GM13976 (cell line): Measurements from ENCODE around the gene ABL2.

ENCODE experiments used
- DNase-seq: peaks from one replicate; pipeline ENCODE4 v3.0.0; 2012; ENCODE audit warnings: low spot score
- CTCF ChIP-seq: IDR thresholded peaks from 2 replicates; pipeline ENCODE4 v1.5.1; 2012; ENCODE audit warnings: borderline replicate concordance, mild to moderate bottlenecking; ENCODE audit not compliant: insufficient read depth; ENCODE audit errors: extremely low read depth, missing control alignments, control extremely low read depth
- in situ Hi-C: fragments of 300-500 bp; cut with MboI; formaldehyde crosslinking; loops from one replicate; pipeline ENCODE4 v1.12.0; 2022; ENCODE audit warnings: low sequenced_read_pairs, mixed read lengths, inconsistent platforms; ENCODE audit not compliant: unreplicated experiment

ABL2 gene

GRCh38 chr1:179164494-179164893 lies 65.0 kb downstream of the ABL2 start:
- no peak for TF ChIP-seq CTCF
- DNase-seq = no peak
- in situ Hi-C loops = no loop called here

- in situ Hi-C loops = no loop called here
- no peak for TF ChIP-seq CTCF
- no peak for DNase-seq
Observed at GRCh38 chr1:179156708-179157107, 72.8 kb downstream of the ABL2 start.

DNA sequence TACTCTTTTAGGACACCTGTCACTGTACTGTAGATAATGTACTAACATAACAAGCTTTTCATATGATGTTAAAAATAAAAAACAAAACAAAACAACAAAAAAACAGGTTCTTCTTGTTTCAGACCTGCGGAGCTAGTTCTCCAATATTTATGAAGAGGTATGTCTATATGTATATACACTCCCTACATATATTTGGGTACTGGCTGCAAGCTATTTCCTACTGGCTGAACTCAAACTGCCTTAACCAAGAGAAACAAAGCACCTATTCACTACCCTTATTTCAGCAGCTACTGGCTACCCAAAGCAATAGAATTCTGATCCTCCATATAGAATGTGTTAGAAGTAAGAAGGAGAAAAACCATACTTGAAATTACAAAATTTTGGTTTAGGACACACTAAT lies 73.5 kb downstream of the ABL2 start:
- DNase-seq = no peak
- no peak for TF ChIP-seq CTCF
- in situ Hi-C loops = no loop called here

- in situ Hi-C loops = no loop called here
- no peak for TF ChIP-seq CTCF
- no peak for DNase-seq
Observed at GRCh38 chr1:179155615-179156014, 73.9 kb downstream of the ABL2 start.

DNA sequence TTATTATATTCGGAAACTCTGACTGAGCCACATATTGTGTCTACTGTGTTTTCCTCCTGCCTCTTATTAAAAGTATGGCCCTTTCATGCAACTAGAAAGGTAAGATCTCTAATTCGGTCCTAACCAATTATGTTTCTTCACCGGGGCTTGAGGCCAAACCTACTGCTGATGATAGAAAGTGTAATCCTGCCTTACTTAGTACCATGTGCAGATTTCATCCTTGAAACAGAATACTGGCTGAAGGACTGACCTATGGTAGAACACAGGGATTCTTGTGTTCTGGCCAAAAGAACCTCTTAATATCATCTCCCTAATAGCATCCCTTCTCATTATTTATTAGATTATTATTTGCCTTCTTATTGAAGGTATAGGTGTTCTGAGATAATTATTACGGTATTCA lies 75.0 kb downstream of the ABL2 start:
- no peak for DNase-seq
- in situ Hi-C loops = no loop called here
- TF ChIP-seq CTCF = no peak

DNA sequence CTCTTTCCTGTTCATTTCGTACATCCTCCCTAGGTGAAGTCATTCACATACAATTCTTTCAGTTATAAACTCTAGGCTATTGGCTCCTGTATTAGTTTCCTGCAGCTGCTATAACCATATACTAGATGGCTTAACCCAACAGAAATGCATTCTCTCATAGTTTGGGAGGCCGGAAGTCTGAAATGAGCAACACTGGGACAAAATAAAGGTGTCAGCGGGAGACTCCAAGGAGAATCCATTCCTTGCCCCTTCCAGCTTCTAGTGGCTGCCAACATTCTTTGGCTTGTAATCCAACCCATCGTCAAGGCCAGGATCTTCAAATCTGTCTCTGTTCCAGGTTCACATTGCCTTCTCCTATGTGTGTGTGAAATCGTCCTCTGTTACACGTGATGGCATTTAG lies 76.3 kb downstream of the ABL2 start:
- in situ Hi-C loops = no loop called here
- no peak for TF ChIP-seq CTCF
- DNase-seq = no peak
